PC-3 (cell line): Measurements from ENCODE around the gene RBM33. TPM values are rescaled to one million over a fixed set of nuclear protein-coding genes. Genes with fewer than 3 reads are reported as not detected.

Source experiments
- ATAC-seq: fragments of 200-7000 bp; cut with Tn5 transposase; 2 replicates; pipeline ENCODE4 v1.9.1; 2020; ENCODE audit warnings: mild to moderate bottlenecking, moderate library complexity
- BruUV-seq: library from RNA; stranded (reverse); fragments of 400-500 nt; replicated peaks from 2 replicates; lab custom pipeline; 2021; lab: Mats Ljungman, UMichigan
- CTCF ChIA-PET: fragments of 300-600 bp; sonication (Branson Sonifier 250); formaldehyde crosslinking; loops from one replicate; lab custom pipeline; 2022; ENCODE audit warnings: antibody characterized with exemption; lab: Charles Lee
- POLR2A ChIA-PET: fragments of 300-600 bp; sonication (Branson Sonifier 250); formaldehyde crosslinking; loops from one replicate; lab custom pipeline; 2022; ENCODE audit warnings: antibody characterized with exemption; ENCODE audit not compliant: unreplicated experiment; lab: Charles Lee
- DNase-seq: peaks from one replicate; pipeline ENCODE4 v3.0.0-alpha.2; 2015
- H2AFZ ChIP-seq: fragments of 300-600 bp; sonication (generic); 2 replicates; pipeline ENCODE4 v1.6.0; 2016; ENCODE audit warnings: antibody characterized with exemption, low read length
- H3F3A ChIP-seq: fragments of 300-600 bp; sonication (generic); one replicate; pipeline ENCODE4 v1.6.0; 2017; ENCODE audit warnings: antibody characterized with exemption, low read length, control low read depth, mild to moderate bottlenecking; ENCODE audit not compliant: unreplicated experiment
- H3K27ac ChIP-seq: fragments of 300-600 bp; sonication (generic); 2 replicates; pipeline ENCODE4 v1.5.1; 2016; ENCODE audit warnings: mild to moderate bottlenecking, low read length
- H3K27me3 ChIP-seq: fragments of 300-600 bp; sonication (generic); 2 replicates; pipeline ENCODE4 v1.6.1; 2016; ENCODE audit warnings: low read length, mixed read lengths
- H3K36me3 ChIP-seq: fragments of 300-600 bp; sonication (generic); 2 replicates; pipeline ENCODE4 v1.6.1; 2016; ENCODE audit warnings: low read depth, mixed run types, low read length, mixed read lengths
- H3K4me1 ChIP-seq: fragments of 300-600 bp; sonication (generic); 2 replicates; pipeline ENCODE4 v1.5.1; 2016; ENCODE audit warnings: low read length; ENCODE audit not compliant: insufficient read depth
- H3K4me2 ChIP-seq: fragments of 300-600 bp; sonication (generic); 2 replicates; pipeline ENCODE4 v1.6.0; 2016; ENCODE audit warnings: low read length
- H3K4me3 ChIP-seq: fragments of 300-600 bp; sonication (generic); 2 replicates; pipeline ENCODE4 v1.5.1; 2016; ENCODE audit warnings: mild to moderate bottlenecking, low read length, mixed read lengths
- H3K79me2 ChIP-seq: fragments of 300-600 bp; sonication (generic); 2 replicates; pipeline ENCODE4 v1.6.1; 2017; ENCODE audit warnings: low read length, mixed read lengths
- H3K9ac ChIP-seq: fragments of 300-600 bp; sonication (generic); 2 replicates; pipeline ENCODE4 v1.6.0; 2016; ENCODE audit warnings: mild to moderate bottlenecking, low read length
- H3K9me2 ChIP-seq: fragments of 300-600 bp; sonication (generic); replicated peaks from 2 replicates; pipeline ENCODE4 v1.6.1; 2016; ENCODE audit warnings: mixed run types, low read length, mixed read lengths
- H3K9me3 ChIP-seq: fragments of 300-600 bp; sonication (generic); 2 replicates; pipeline ENCODE4 v1.6.1; 2016; ENCODE audit warnings: low read length, mixed read lengths
- H4K20me1 ChIP-seq: fragments of 300-600 bp; sonication (generic); 2 replicates; pipeline ENCODE4 v1.6.1; 2016; ENCODE audit warnings: low read length, mixed read lengths
- EZH2 ChIP-seq: fragments of 300-600 bp; sonication (generic); IDR thresholded peaks from one replicate; pipeline ENCODE4 v1.6.1; 2017; ENCODE audit warnings: antibody characterized with exemption, mild to moderate bottlenecking, low read length; ENCODE audit not compliant: unreplicated experiment
- EZH2phosphoT487 ChIP-seq: fragments of 300-600 bp; sonication (generic); IDR thresholded peaks from 2 replicates; pipeline ENCODE4 v1.6.1; 2018; ENCODE audit warnings: mild to moderate bottlenecking, antibody characterized with exemption, low read length, borderline replicate concordance
- intact Hi-C: fragments of 100-400 bp; cut with micrococcal nuclease; formaldehyde crosslinking; loops from 2 replicates; pipeline ENCODE4 v1.9.0; 2023
- total RNA-seq: library from RNA; depleted of rRNA; stranded (reverse); fragments of >200 nt; gene quantifications from 2 replicates; pipeline ENCODE4 v1.2.3, GENCODE V29; 2014
- TF ChIP-seq, protein P1 (sequence below): fragments of 300-600 bp; sonication (generic); conservative IDR thresholded peaks from 2 replicates; pipeline ENCODE4 v1.5.1; 2017; ENCODE audit warnings: antibody characterized with exemption, low read depth, mild to moderate bottlenecking, low read length

Gene RBM33
- total RNA-seq, 1 experiment from 2014 or later, result 25.3 TPM

DNA sequence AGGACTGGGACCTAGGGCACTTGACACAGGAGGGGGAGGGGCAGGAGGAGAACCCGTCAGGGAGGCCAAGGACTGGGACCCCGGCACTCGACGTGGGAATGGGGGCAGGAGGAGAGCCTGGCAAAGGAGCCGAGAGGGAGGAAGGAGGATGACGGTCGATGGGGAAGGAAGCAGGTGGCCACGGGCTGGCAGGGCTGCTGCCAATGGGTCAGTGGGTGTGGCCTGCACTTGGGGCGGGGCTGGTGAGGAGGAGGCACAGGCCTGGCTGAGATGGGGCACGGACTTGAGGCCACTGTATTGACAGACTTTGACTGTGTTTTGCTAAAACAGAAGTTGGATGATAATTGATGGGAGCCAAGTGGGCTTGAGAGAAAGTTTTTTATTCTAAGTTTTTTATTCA lies 68.9 kb downstream of the RBM33 start:
- H3K36me3 ChIP-seq, result peaks cover 17% of the 10 kb centered on the region
- no peak overlapping the region for H3K9ac ChIP-seq
- DNase-seq (no peak), ATAC-seq (no peak; the same call in 1 of the 2 replicates)
- H3K4me1 ChIP-seq, result no peaks in the 10 kb centered on the region
- BruUV-seq, result no TSS peak
- H2AFZ ChIP-seq, result no peak overlapping the region
- no peaks in the 10 kb centered on the region for H3K9me2 ChIP-seq
- no peak overlapping the region for H3K4me3 ChIP-seq
- POLR2A ChIA-PET, result no interaction called here
- no peak overlapping the region for H3K27ac ChIP-seq
- no peak overlapping the region for H3K4me2 ChIP-seq
- CTCF ChIA-PET, result no interaction called here
- intact Hi-C loops, result no loop called here
- peaks cover 23% of the 10 kb centered on the region for H3K79me2 ChIP-seq
- H3K9me3 ChIP-seq, result no peaks in the 10 kb centered on the region
- TF ChIP-seq EZH2phosphoT487, result no peak
- TF ChIP-seq, protein P1, sequence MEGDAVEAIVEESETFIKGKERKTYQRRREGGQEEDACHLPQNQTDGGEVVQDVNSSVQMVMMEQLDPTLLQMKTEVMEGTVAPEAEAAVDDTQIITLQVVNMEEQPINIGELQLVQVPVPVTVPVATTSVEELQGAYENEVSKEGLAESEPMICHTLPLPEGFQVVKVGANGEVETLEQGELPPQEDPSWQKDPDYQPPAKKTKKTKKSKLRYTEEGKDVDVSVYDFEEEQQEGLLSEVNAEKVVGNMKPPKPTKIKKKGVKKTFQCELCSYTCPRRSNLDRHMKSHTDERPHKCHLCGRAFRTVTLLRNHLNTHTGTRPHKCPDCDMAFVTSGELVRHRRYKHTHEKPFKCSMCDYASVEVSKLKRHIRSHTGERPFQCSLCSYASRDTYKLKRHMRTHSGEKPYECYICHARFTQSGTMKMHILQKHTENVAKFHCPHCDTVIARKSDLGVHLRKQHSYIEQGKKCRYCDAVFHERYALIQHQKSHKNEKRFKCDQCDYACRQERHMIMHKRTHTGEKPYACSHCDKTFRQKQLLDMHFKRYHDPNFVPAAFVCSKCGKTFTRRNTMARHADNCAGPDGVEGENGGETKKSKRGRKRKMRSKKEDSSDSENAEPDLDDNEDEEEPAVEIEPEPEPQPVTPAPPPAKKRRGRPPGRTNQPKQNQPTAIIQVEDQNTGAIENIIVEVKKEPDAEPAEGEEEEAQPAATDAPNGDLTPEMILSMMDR, result no peak
- no peak for TF ChIP-seq EZH2
- 0 out of 2 replicates have a peak, but pooled peaks cover 9% of the 10 kb centered on the region for H4K20me1 ChIP-seq
- no peaks in the 10 kb centered on the region for H3F3A ChIP-seq
- H3K27me3 ChIP-seq, result no peaks in the 10 kb centered on the region

DNA sequence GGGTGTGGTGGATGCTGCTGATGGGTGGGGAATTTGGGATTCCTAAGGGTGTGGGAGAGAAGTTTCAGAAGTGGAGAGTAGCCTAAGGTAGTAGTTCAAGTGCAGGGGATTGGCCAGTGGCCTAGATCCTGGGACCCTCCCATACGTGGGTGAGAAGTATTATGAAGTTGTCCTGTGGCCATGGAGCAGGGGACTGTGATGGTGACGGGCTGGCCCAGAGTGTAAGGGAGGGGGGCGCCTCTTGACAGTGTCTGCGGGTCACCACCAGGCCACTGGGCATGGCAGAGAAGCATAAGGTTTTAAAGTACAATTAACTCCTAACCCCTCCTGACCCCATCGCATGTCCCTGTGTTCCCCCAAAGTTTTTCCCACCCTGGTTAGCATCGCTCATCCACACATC lies 70.2 kb downstream of the RBM33 start:
- H3K4me2 ChIP-seq, result no peak overlapping the region
- DNase-seq (no peak), ATAC-seq (no peak)
- H3K4me3 ChIP-seq, result no peak overlapping the region
- no peak overlapping the region for H2AFZ ChIP-seq
- intact Hi-C loops, result no loop called here
- TF ChIP-seq, protein P1, result no peak
- TF ChIP-seq EZH2, result no peak
- no peak for TF ChIP-seq EZH2phosphoT487
- H3K9me2 ChIP-seq, result no peaks in the 10 kb centered on the region
- peaks cover 16% of the 10 kb centered on the region for H3K36me3 ChIP-seq
- no peak overlapping the region for H3K27ac ChIP-seq
- ChIA-PET POLR2A (no interaction called here), CTCF (no interaction called here)
- H3K27me3 ChIP-seq, result no peaks in the 10 kb centered on the region
- H3K79me2 ChIP-seq, result peaks cover 20% of the 10 kb centered on the region; the same call in 1 of the 2 replicates
- no peak overlapping the region for H3K9ac ChIP-seq
- H3F3A ChIP-seq, result no peaks in the 10 kb centered on the region
- BruUV-seq, result no TSS peak
- H4K20me1 ChIP-seq, result 0 out of 2 replicates have a peak, but pooled peaks cover 6% of the 10 kb centered on the region
- no peaks in the 10 kb centered on the region for H3K4me1 ChIP-seq
- H3K9me3 ChIP-seq, result no peaks in the 10 kb centered on the region

DNA sequence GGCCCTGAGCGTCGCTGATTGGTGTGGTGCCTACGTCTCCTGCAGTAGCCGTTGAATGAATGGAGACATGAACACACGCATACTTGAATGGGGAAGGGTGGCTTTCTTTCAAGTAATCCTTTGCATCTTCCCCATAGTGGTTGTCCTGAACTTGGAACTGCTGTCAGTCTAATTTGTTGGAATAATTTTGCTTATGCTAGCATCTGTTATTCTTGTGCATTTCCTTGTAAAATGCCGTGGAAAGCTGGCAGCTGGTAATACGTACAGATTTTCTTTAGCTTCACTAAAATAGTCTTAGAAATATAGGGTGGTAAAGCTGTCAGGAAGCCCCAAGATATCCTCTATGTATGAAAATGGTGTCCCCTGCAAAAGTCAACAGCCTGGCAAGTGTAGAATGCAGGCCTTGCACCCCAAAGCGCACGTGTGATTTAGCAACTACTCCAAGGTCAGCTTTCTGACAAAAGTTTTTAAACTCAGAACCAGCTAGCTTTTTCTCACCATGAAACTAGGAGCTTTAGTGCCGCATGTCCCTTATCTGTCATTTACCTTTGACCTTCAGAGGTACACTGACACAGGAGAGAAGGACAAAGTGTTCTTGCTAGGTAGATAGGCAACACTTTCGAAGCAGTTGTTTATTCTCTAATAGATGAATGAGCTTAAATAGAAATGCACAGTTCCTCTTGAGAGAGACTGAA lies 70.8 kb downstream of the RBM33 start:
- no peak overlapping the region for H3K9ac ChIP-seq
- peaks cover 18% of the 10 kb centered on the region; the same call in 1 of the 2 replicates for H3K79me2 ChIP-seq
- H3K9me3 ChIP-seq, result no peaks in the 10 kb centered on the region
- intact Hi-C loops, result no loop called here
- H3K4me2 ChIP-seq, result no peak overlapping the region
- no peaks in the 10 kb centered on the region for H3F3A ChIP-seq
- H3K27ac ChIP-seq, result no peak overlapping the region
- TF ChIP-seq, protein P1, result no peak
- TF ChIP-seq EZH2, result no peak
- no TSS peak for BruUV-seq
- CTCF ChIA-PET, result interaction anchor here (0.6 to 1.1 kb wide), 2 partner anchors 13 to 326 kb away, joined by 3 read pairs; no protein-coding TSS in a partner anchor
- POLR2A ChIA-PET, result interaction anchor here (0.7 kb wide), 1 partner anchor 52 kb away, joined by 3 read pairs; no protein-coding TSS in a partner anchor
- no peaks in the 10 kb centered on the region for H3K9me2 ChIP-seq
- H2AFZ ChIP-seq, result no peak overlapping the region
- DNase-seq (no peak), ATAC-seq (no peak)
- no peaks in the 10 kb centered on the region for H3K27me3 ChIP-seq
- 0 out of 2 replicates have a peak, but pooled peaks cover 4% of the 10 kb centered on the region for H4K20me1 ChIP-seq
- H3K4me1 ChIP-seq, result no peaks in the 10 kb centered on the region
- no peak overlapping the region for H3K4me3 ChIP-seq
- peaks cover 20% of the 10 kb centered on the region for H3K36me3 ChIP-seq
